ENCODE results near the gene XRCC1.

The XRCC1 gene

GRCh38 chr19:43570174-43570791 is 5.0 kb downstream of the XRCC1 start:
- H3K4me3 Mint-ChIP-seq: no peak overlapping the region

GRCh38 chr19:43569657-43570056 is 5.7 kb downstream of the XRCC1 start:
- Mint-ChIP-seq H3K4me1 (peaks cover 38% of the 10 kb centered on the region), H3K4me3 (no peak overlapping the region), H3K27ac (no peak overlapping the region), H3K27me3 (no peaks in the 10 kb centered on the region), H3K9me3 (no peaks in the 10 kb centered on the region)
- DNase-seq (no peak), ATAC-seq (no peak)

More at GRCh38 chr19:43570174-43570791, 5.0 kb downstream of the XRCC1 start:
- DNase-seq (no peak), ATAC-seq (no peak)
- no peak overlapping the region for H3K27ac Mint-ChIP-seq
- H3K9me3 Mint-ChIP-seq: no peaks in the 10 kb centered on the region
- H3K4me1 Mint-ChIP-seq: peaks cover 36% of the 10 kb centered on the region
- no peaks in the 10 kb centered on the region for H3K27me3 Mint-ChIP-seq

GRCh38 chr19:43564800-43565199 is 10.5 kb downstream of the XRCC1 start:
- H3K9me3 Mint-ChIP-seq: no peaks in the 10 kb centered on the region
- H3K4me1 Mint-ChIP-seq: peaks cover 67% of the 10 kb centered on the region
- ATAC-seq (no peak), DNase-seq (no peak)
- no peaks in the 10 kb centered on the region for H3K27me3 Mint-ChIP-seq
- H3K27ac Mint-ChIP-seq: peak overlapping the region; percentile 19 to 21
- no peak overlapping the region for H3K4me3 Mint-ChIP-seq

GRCh38 chr19:43563816-43564457 is 11.4 kb downstream of the XRCC1 start:
- no peak for DNase-seq
- H3K27ac Mint-ChIP-seq: peak overlapping the region; percentile 9 to 29
- peaks cover 64% of the 10 kb centered on the region for H3K4me1 Mint-ChIP-seq

GRCh38 chr19:43562698-43563241 is 12.6 kb downstream of the XRCC1 start:
- Mint-ChIP-seq H3K4me3 (peak overlapping the region; percentile 70 to 73), H3K27me3 (no peaks in the 10 kb centered on the region), H3K9me3 (no peaks in the 10 kb centered on the region), H3K4me1 (peaks cover 64% of the 10 kb centered on the region), H3K27ac (peak overlapping the region; percentile 96 to 99)
- ATAC-seq: peak; percentile 97
- DNase-seq: peak; percentile 72 to 86

More at GRCh38 chr19:43563816-43564457, 11.4 kb downstream of the XRCC1 start:
- no peaks in the 10 kb centered on the region for H3K27me3 Mint-ChIP-seq
- no peaks in the 10 kb centered on the region for H3K9me3 Mint-ChIP-seq
- ATAC-seq: no peak
- peak overlapping the region; percentile 1 to 47 for H3K4me3 Mint-ChIP-seq

- Mint-ChIP-seq H3K9me3 (no peaks in the 10 kb centered on the region), H3K27me3 (no peaks in the 10 kb centered on the region), H3K4me1 (peaks cover 64% of the 10 kb centered on the region), H3K27ac (peak overlapping the region; percentile 96 to 99), H3K4me3 (peak overlapping the region; percentile 70 to 73)
- no peak for DNase-seq
- ATAC-seq: no peak
Measured at GRCh38 chr19:43562226-43562697, 13.1 kb downstream of the XRCC1 start.

- Mint-ChIP-seq H3K4me1 (peaks cover 57% of the 10 kb centered on the region), H3K9me3 (no peaks in the 10 kb centered on the region), H3K27ac (peak overlapping the region; percentile 77 to 99), H3K4me3 (peak overlapping the region in 1 of 2 donors; percentile 73), H3K27me3 (no peaks in the 10 kb centered on the region)
- ATAC-seq (no peak), DNase-seq (no peak)
Measured at GRCh38 chr19:43561139-43561970, 14.0 kb downstream of the XRCC1 start.

GRCh38 chr19:43560687-43561086 is 14.6 kb downstream of the XRCC1 start:
- Mint-ChIP-seq H3K27ac (peak overlapping the region; percentile 77 to 81), H3K4me3 (peak overlapping the region in 1 of 2 donors; percentile 12), H3K9me3 (no peaks in the 10 kb centered on the region), H3K4me1 (peaks cover 62% of the 10 kb centered on the region), H3K27me3 (no peaks in the 10 kb centered on the region)
- DNase-seq (no peak), ATAC-seq (no peak)

GRCh38 chr19:43555185-43555770 is 20.0 kb downstream of the XRCC1 start:
- Mint-ChIP-seq H3K9me3 (no peaks in the 10 kb centered on the region), H3K4me3 (no peak overlapping the region), H3K27me3 (no peaks in the 10 kb centered on the region), H3K4me1 (peaks cover 22% of the 10 kb centered on the region), H3K27ac (peak overlapping the region in 1 of 2 donors; percentile 84)
- DNase-seq: peak; percentile 73 to 77
- peak; percentile 93 for ATAC-seq

GRCh38 chr19:43554317-43554895 is 20.9 kb downstream of the XRCC1 start:
- no peak for DNase-seq
- Mint-ChIP-seq H3K4me1 (peaks cover 19% of the 10 kb centered on the region), H3K27me3 (no peaks in the 10 kb centered on the region), H3K27ac (no peak overlapping the region), H3K9me3 (no peaks in the 10 kb centered on the region), H3K4me3 (no peak overlapping the region)
- ATAC-seq: no peak

GRCh38 chr19:43553656-43554055 is 21.7 kb downstream of the XRCC1 start:
- ATAC-seq: no peak
- no peaks in the 10 kb centered on the region for H3K27me3 Mint-ChIP-seq
- no peak for DNase-seq
- H3K9me3 Mint-ChIP-seq: no peaks in the 10 kb centered on the region
- H3K4me3 Mint-ChIP-seq: no peak overlapping the region
- peaks cover 19% of the 10 kb centered on the region for H3K4me1 Mint-ChIP-seq
- peak overlapping the region in 1 of 2 donors; percentile 69 for H3K27ac Mint-ChIP-seq

- DNase-seq: no peak
- Mint-ChIP-seq H3K27me3 (no peaks in the 10 kb centered on the region), H3K4me1 (peaks cover 19% of the 10 kb centered on the region), H3K4me3 (no peak overlapping the region), H3K27ac (peak overlapping the region in 1 of 2 donors; percentile 72), H3K9me3 (no peaks in the 10 kb centered on the region)
- no peak for ATAC-seq
Measured at GRCh38 chr19:43552616-43553015, 22.7 kb downstream of the XRCC1 start.

GRCh38 chr19:43552198-43552450 is 23.2 kb downstream of the XRCC1 start:
- DNase-seq (no peak), ATAC-seq (no peak)
- no peak overlapping the region for H3K27ac Mint-ChIP-seq
- H3K27me3 Mint-ChIP-seq: no peaks in the 10 kb centered on the region
- H3K9me3 Mint-ChIP-seq: no peaks in the 10 kb centered on the region
- peaks cover 19% of the 10 kb centered on the region for H3K4me1 Mint-ChIP-seq
- no peak overlapping the region for H3K4me3 Mint-ChIP-seq

GRCh38 chr19:43551399-43552197 is 23.7 kb downstream of the XRCC1 start:
- H3K4me1 Mint-ChIP-seq: peaks cover 19% of the 10 kb centered on the region
- no peak overlapping the region for H3K4me3 Mint-ChIP-seq
- no peaks in the 10 kb centered on the region for H3K27me3 Mint-ChIP-seq
- H3K27ac Mint-ChIP-seq: no peak overlapping the region
- no peaks in the 10 kb centered on the region for H3K9me3 Mint-ChIP-seq
- DNase-seq: no peak
- no peak for ATAC-seq

All from stimulated activated naive CD8-positive, alpha-beta T cell treated with anti-CD3 and anti-CD28 coated beads, Interleukin-15, amount 100 ng/mL, for 72 hours (primary cell).